Thyroid gland (tissue), 4 donors: ENCODE measurements around the gene GNMT.

Experiments
- CTCF ChIP-seq, 6 experiments: fragments of 200-600 bp in 3 of 6; fragments of 450-650 bp in 3 of 6; sonication (generic) in 3 of 6; IDR thresholded peaks; one replicate each; pipeline ENCODE4 v1.5.1; 2016 to 2019; ENCODE audit warnings: antibody characterized with exemption in 6 of 6, mild to moderate bottlenecking in 2 of 6, inconsistent platforms in 1 of 6, moderate library complexity in 1 of 6
- POLR2A ChIP-seq, 2 donors: fragments of 450-650 bp; IDR thresholded peaks; one replicate each; pipeline ENCODE4 v1.6.1; 2017; ENCODE audit warnings: antibody characterized with exemption in 2 of 2, mild to moderate bottlenecking in 2 of 2, moderate library complexity in 1 of 2

GRCh38 chr6:42938987-42939809 lies 21.4 kb upstream of the GNMT start:
- no peak for TF ChIP-seq CTCF (IDR thresholded peaks at IDR 0.05)
- no peak for TF ChIP-seq POLR2A (IDR thresholded peaks at IDR 0.05)
